Esophagus squamous epithelium (tissue), 5 donors: ENCODE measurements around the gene TPGS1. TPM values are rescaled to one million over a fixed set of nuclear protein-coding genes. Genes with fewer than 3 reads are reported as not detected.

Experiments used
- DNase-seq: peaks from one replicate; lab custom pipeline; 2025; lab: John Stamatoyannopoulos, UW
- H3K27ac ChIP-seq, 4 donors: fragments of 200-600 bp; sonication (generic); one replicate each; pipeline ENCODE4 v1.5.1; 2016 to 2019; ENCODE audit warnings: mild to moderate bottlenecking in 1 of 4
- H3K27me3 ChIP-seq, 4 donors: fragments of 200-600 bp; sonication (generic); 1 replicate in 3 of 4; 2 replicates in 1 of 4; pipeline versions ENCODE4 v1.5.1 to v1.6.0; 2017 to 2021; ENCODE audit warnings: antibody characterized with exemption in 1 of 4
- H3K36me3 ChIP-seq, 3 donors: fragments of 200-600 bp; sonication (generic); one replicate each; pipeline ENCODE4 v1.5.1; 2016 to 2019
- H3K4me1 ChIP-seq, 3 donors: fragments of 200-600 bp; sonication (generic); one replicate each; pipeline ENCODE4 v1.5.1; 2017 to 2019
- H3K4me3 ChIP-seq, 4 donors: fragments of 200-600 bp; sonication (generic); 1 replicate in 3 of 4; 2 replicates in 1 of 4; pipeline ENCODE4 v1.5.1; 2016 to 2019; ENCODE audit warnings: mild to moderate bottlenecking in 2 of 4, moderate library complexity in 1 of 4
- H3K9me3 ChIP-seq, 3 donors: fragments of 200-600 bp; sonication (generic); one replicate each; pipeline ENCODE4 v1.5.1; 2016 to 2019
- CTCF ChIP-seq, 6 experiments: fragments of 450-650 bp in 4 of 6; fragments of 200-600 bp in 2 of 6; sonication (generic) in 2 of 6; IDR thresholded peaks; one replicate each; pipeline ENCODE4 v1.5.1; 2016 to 2019; ENCODE audit warnings: antibody characterized with exemption in 6 of 6, mild to moderate bottlenecking in 4 of 6, moderate library complexity in 4 of 6
- POLR2A ChIP-seq, 4 donors: fragments of 450-650 bp; IDR thresholded peaks; one replicate each; pipeline ENCODE4 v1.6.1; 2017; ENCODE audit warnings: antibody characterized with exemption in 4 of 4, mild to moderate bottlenecking in 4 of 4, moderate library complexity in 3 of 4
- WGBS, 2 donors: methylation state at CpG; one replicate each; pipeline ENCODE4 v1.1.5; 2018; 5-methylcytosine and 5-hydroxymethylcytosine counted together
- intact Hi-C: fragments of 100-400 bp; cut with DNase I; formaldehyde crosslinking; loops from one replicate; pipeline ENCODE4 v1.15.0; 2022
- total RNA-seq, 4 donors: library from RNA; depleted of rRNA; stranded (reverse); fragments of >200 nt; gene quantifications; one replicate each; pipeline ENCODE4 v1.1.0, GENCODE V29; 2016
- donor health status: DM: yes; HTN: yes; CAD: no.

The TPGS1 gene
- total RNA-seq, 4 donors from 2014 or later, result 29.3 to 46.7 (median 35.6) TPM

DNA sequence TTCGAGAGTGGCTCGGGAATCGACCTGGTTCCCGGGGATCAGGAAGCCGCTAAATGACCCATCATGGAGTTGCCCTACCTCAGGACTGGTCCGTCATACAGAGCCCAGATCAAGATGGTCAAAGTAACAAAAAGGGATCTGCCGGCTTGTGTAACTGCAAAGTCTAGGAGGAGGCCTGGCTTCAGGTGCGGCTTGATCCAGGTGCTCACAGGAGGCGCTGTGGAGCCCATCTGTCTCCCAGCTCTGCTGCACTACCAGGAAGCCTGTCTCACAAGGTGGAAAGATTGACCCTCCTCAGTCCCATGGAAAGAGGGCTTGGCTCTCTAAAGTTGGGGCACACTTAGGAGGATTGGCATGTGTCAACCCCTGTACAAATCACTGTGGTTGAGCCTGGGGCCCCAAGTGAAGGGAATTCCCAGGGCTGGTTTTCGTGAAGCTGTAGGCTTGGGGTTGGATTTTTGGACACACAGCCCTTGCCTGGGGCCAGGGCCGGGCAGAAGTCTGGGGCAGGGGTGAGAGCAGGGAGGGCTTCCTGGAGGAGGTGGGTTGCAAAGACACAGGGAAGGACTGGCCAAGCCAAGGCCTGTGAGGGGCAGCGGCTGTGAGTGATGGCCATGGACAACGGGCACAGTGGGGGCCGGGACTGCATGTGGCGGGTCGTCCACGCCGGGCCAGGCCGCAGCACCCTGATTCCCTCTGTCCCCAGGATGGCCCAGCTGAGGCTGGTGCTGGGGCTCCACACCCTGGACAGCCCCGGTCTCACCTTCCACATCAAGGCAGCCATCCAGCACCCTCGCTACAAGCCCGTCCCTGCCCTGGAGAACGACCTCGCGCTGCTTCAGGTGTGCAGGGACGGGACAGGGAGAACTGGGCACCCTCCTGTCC lies 40.8 kb downstream of the TPGS1 start:
- H3K4me1 ChIP-seq, result peaks cover 0 to 10% (median 0%) of the 10 kb centered on the region in 3 donors
- peaks cover 0 to 3% (median 0%) of the 10 kb centered on the region in 3 donors for H3K36me3 ChIP-seq
- DNase-seq, result no peak
- no peak overlapping the region for H3K4me3 ChIP-seq
- 79% methylated on average over 7 to 17 of the region's 26 CpGs for WGBS, 2 donors
- TF ChIP-seq POLR2A (IDR thresholded peaks at IDR 0.05), result no peak
- no peak for TF ChIP-seq CTCF (IDR thresholded peaks at IDR 0.05)
- H3K9me3 ChIP-seq, result no peaks in the 10 kb centered on the region
- intact Hi-C loops, result no loop called here
- peaks cover 0 to 40% (median 0%) of the 10 kb centered on the region in 4 donors for H3K27me3 ChIP-seq
- no peak overlapping the region for H3K27ac ChIP-seq

DNA sequence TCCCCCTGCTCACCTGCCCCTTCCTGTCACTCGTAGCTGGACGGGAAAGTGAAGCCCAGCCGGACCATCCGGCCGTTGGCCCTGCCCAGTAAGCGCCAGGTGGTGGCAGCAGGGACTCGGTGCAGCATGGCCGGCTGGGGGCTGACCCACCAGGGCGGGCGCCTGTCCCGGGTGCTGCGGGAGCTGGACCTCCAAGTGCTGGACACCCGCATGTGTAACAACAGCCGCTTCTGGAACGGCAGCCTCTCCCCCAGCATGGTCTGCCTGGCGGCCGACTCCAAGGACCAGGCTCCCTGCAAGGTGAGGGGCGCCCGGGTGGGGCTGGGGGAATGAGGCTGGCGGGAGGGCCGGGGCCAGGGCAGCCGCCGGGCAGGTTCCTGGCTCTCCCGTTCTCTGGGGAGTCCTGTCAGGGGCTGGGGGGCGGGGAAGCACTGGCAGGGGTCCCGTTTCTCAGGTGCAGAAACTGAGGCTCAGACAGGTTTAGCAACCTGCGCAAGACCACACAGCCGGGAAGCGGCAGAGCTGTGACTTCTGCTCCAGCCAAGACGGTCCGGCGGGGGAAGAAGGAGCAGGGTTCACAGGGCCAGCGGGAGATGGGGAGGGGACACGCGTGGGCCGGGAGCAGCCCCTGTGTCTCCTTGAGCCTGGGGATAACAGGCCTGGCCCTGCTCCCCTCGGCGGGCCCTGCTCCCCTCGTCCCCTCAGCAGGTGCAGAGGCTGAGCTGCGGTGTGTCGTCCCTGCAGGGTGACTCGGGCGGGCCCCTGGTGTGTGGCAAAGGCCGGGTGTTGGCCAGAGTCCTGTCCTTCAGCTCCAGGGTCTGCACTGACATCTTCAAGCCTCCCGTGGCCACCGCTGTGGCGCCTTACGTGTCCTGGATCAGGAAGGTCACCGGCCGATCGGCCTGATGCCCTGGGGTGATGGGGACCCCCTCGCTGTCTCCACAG lies 41.9 kb downstream of the TPGS1 start:
- Histone ChIP-seq H3K9me3 (no peaks in the 10 kb centered on the region), H3K27ac (no peak overlapping the region), H3K4me1 (peaks cover 0 to 6% (median 0%) of the 10 kb centered on the region in 3 donors), H3K27me3 (peaks cover 0 to 40% (median 0%) of the 10 kb centered on the region in 4 donors), H3K4me3 (no peak overlapping the region), H3K36me3 (no peaks in the 10 kb centered on the region)
- intact Hi-C loops, result no loop called here
- WGBS, 2 donors, result 52 to 88% methylated on average over 5 to 12 of the region's 52 CpGs
- TF ChIP-seq CTCF (IDR thresholded peaks at IDR 0.05) (no peak), POLR2A (IDR thresholded peaks at IDR 0.05) (no peak)
- DNase-seq, result no peak

- H3K27ac ChIP-seq, result no peak overlapping the region
- peaks cover 0 to 21% (median 0%) of the 10 kb centered on the region in 4 donors for H3K27me3 ChIP-seq
- H3K36me3 ChIP-seq, result no peaks in the 10 kb centered on the region
- H3K4me1 ChIP-seq, result peaks cover 0 to 24% (median 4%) of the 10 kb centered on the region in 3 donors
- DNase-seq, result no peak
- no peak for TF ChIP-seq POLR2A (IDR thresholded peaks at IDR 0.05)
- no peak for TF ChIP-seq CTCF (IDR thresholded peaks at IDR 0.05)
- WGBS, 2 donors, result 69 to 75% methylated on average over 13 to 18 of the region's 20 CpGs
- intact Hi-C loops, result no loop called here
- H3K4me3 ChIP-seq, result no peak overlapping the region
- no peaks in the 10 kb centered on the region for H3K9me3 ChIP-seq
These were observed 47.5 kb downstream of the TPGS1 start for GRCh38 chr19:554817-555216.

DNA sequence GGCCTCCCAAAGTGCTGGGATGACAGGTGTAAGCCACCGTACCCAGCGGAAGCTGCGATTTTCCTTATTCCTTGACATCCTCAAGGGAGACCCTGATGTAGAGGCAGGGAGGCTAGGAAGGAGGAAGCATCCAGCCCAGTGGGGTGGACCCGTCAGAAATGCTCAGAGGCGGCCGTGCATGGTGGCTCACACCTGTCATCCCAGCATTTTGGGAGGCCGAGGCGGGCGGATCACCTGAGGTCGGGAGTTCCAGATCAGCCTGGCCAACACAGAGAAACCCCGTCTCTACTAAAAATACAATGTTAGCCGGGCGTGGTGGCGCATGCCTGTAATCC lies 48.1 kb downstream of the TPGS1 start:
- no peaks in the 10 kb centered on the region for H3K9me3 ChIP-seq
- no peak overlapping the region for H3K4me3 ChIP-seq
- H3K27me3 ChIP-seq, result peaks cover 0 to 19% (median 0%) of the 10 kb centered on the region in 4 donors
- H3K36me3 ChIP-seq, result no peaks in the 10 kb centered on the region
- H3K4me1 ChIP-seq, result peaks cover 0 to 24% (median 4%) of the 10 kb centered on the region in 3 donors
- H3K27ac ChIP-seq, result no peak overlapping the region
- TF ChIP-seq CTCF (IDR thresholded peaks at IDR 0.05) (no peak), POLR2A (IDR thresholded peaks at IDR 0.05) (no peak)
- intact Hi-C loops, result no loop called here
- 88 to 90% methylated on average over 6 to 11 of the region's 14 CpGs for WGBS, 2 donors
- DNase-seq, result no peak
